ENCODE results near the gene HDAC4. TPM values are rescaled to one million over a fixed set of nuclear protein-coding genes. Genes with fewer than 3 reads are reported as not detected.

HDAC4 gene
- total RNA-seq, 1 donor from 2014 or later = 76.6 TPM

DNA sequence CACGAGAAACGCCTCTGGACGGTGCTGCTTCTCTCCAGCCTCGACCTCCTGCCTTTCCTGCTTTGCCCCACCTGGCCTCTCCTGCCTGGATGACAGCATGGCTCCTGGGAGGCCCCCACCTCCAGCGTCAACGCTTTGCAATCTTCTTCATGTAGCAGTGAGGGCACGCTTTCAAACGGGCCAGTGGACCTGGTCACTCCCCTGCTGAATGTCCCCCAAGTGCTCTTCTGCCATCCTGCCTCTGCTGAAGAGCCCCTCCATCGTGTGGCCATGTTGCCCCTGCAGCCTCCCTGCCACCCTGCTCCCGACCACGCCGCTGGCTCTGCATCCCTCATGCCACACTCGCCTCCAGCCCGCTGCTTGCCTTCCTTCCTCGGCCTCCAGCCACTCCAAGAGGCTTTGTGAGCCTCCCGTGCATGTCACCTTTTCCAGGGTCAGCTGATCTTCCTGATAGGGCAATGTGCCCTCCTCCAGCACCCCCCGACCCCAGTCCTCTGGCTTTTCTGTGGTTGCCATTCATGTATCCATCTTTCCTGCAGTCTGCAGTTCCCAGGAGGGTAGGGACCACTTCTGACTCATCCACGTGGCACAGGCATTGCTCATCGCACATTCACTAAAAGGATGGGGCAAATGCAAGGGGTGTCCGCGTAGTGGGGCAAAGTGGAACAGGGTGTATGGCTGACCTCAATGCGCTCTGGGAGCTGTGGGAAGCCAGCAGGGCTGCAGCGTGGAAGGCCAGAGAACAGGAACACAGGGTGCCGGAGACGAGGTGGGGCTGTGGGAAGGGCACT, 284.2 kb downstream of the HDAC4 start:
- no peaks in the 10 kb centered on the region for H3K27me3 ChIP-seq
- intact Hi-C loops (cut with DNase I) = no loop called here
- no peak for DNase-seq (ENCODE audit: extremely low spot score in 2 of 2)
- no peak overlapping the region for H3K4me3 ChIP-seq
- H3K27ac ChIP-seq = no peak overlapping the region
- TF ChIP-seq POLR2A (IDR thresholded peaks at IDR 0.05) (no peak), POLR2AphosphoS5 (IDR thresholded peaks at IDR 0.05; ENCODE audit: insufficient read depth in 1 of 2, low read depth in 1 of 2) (no peak)
- TF ChIP-seq, protein P1, sequence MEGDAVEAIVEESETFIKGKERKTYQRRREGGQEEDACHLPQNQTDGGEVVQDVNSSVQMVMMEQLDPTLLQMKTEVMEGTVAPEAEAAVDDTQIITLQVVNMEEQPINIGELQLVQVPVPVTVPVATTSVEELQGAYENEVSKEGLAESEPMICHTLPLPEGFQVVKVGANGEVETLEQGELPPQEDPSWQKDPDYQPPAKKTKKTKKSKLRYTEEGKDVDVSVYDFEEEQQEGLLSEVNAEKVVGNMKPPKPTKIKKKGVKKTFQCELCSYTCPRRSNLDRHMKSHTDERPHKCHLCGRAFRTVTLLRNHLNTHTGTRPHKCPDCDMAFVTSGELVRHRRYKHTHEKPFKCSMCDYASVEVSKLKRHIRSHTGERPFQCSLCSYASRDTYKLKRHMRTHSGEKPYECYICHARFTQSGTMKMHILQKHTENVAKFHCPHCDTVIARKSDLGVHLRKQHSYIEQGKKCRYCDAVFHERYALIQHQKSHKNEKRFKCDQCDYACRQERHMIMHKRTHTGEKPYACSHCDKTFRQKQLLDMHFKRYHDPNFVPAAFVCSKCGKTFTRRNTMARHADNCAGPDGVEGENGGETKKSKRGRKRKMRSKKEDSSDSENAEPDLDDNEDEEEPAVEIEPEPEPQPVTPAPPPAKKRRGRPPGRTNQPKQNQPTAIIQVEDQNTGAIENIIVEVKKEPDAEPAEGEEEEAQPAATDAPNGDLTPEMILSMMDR (IDR thresholded peaks at IDR 0.05) = no peak
- H3K4me1 ChIP-seq = peaks cover 22% of the 10 kb centered on the region
- H3K36me3 ChIP-seq = no peaks in the 10 kb centered on the region
- H3K9me3 ChIP-seq = no peaks in the 10 kb centered on the region

DNA sequence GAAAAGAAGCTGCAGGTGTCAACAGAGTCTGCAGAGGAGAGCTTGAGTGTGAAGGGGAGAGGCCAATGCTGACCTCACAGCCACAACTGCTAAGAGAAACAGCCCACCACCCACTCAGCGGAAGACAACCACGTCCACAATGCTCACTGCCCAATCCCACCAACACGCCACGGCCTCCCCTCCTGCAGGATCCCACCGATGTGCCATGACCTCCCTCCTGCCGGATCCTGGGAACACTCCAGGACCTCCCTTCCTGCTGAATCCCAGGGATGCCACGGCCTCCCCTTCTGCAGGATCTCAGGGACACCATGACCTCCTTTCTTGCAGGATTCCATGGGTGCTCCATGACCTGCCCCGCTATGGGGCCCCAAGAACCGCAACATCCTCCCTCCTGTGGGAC, 285.2 kb downstream of the HDAC4 start:
- H3K4me1 ChIP-seq = peaks cover 22% of the 10 kb centered on the region
- TF ChIP-seq POLR2A (IDR thresholded peaks at IDR 0.05) (no peak), POLR2AphosphoS5 (IDR thresholded peaks at IDR 0.05; ENCODE audit: insufficient read depth in 1 of 2, low read depth in 1 of 2) (no peak)
- TF ChIP-seq, protein P1 (IDR thresholded peaks at IDR 0.05) = no peak
- no peak overlapping the region for H3K4me3 ChIP-seq
- no peaks in the 10 kb centered on the region for H3K27me3 ChIP-seq
- no peaks in the 10 kb centered on the region for H3K9me3 ChIP-seq
- intact Hi-C loops (cut with DNase I) = no loop called here
- no peak overlapping the region for H3K27ac ChIP-seq
- no peaks in the 10 kb centered on the region for H3K36me3 ChIP-seq
- no peak for DNase-seq (ENCODE audit: extremely low spot score in 2 of 2)

DNA sequence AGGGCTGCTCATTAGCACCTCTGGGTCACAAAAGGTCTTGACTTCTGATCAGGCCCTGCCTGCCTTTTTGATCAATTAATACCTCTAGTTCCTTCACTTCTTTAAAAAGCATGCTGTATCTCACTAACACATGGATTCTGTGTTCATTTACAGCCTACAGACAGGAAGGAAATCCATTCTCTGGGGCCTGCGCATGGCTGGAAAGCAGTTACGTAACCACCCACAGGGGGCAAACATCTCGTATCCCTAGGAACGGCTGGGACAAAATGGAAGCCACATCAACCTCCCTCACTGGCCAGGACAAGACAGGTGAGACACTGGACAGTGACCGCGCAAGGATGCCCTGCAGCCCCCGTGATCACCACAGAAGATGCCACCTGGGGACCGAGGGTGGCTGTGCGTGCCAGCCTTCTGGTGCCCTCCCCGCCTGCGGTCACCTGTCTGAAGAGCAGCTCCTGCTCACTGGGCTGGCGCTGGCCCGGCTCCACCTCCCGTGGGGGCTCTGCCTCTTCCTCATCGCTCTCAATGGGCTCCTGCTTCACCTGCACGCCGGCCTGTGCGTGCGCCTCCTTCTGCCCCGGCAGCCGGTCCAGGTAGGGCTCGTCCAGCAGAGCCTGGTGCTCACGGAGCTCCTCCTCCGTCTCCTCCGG, 286.1 kb downstream of the HDAC4 start:
- no peak for TF ChIP-seq POLR2AphosphoS5 (IDR thresholded peaks at IDR 0.05; ENCODE audit: insufficient read depth in 1 of 2, low read depth in 1 of 2)
- TF ChIP-seq, protein P1 (IDR thresholded peaks at IDR 0.05) = no peak
- TF ChIP-seq POLR2A (IDR thresholded peaks at IDR 0.05) = no peak
- H3K4me3 ChIP-seq = no peak overlapping the region
- no peak for DNase-seq (ENCODE audit: extremely low spot score in 2 of 2)
- peaks cover 0 to 2% of the 10 kb centered on the region in 2 donors for H3K36me3 ChIP-seq
- H3K27ac ChIP-seq = no peak overlapping the region
- H3K4me1 ChIP-seq = peaks cover 22% of the 10 kb centered on the region
- H3K9me3 ChIP-seq = no peaks in the 10 kb centered on the region
- intact Hi-C loops (cut with DNase I) = no loop called here
- H3K27me3 ChIP-seq = no peaks in the 10 kb centered on the region

DNA sequence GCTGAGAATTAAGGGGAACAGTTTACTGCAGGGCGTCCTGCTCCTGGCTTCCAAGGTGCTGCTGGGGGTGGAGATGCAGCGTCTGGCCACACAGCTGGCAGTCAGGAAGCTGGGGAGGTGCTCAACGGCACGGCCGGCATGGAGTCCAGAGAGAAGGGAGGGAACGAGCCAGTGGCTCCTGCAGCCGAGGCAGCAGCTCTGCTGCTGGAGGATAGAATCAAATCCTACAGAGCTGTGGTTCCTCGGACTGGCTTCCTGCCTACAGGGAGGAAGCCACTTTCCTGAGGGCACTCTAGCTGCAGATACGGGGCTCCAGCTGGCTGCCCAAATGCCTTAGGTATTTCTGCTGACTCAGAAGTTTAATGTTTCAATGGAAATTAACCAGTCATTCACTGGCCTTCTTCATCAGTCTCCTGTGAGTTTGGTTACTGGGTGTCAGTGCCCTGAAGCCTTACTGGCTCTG, 286.7 kb downstream of the HDAC4 start:
- intact Hi-C loops (cut with DNase I) = no loop called here
- peaks cover 22% of the 10 kb centered on the region for H3K4me1 ChIP-seq
- TF ChIP-seq, protein P1 (IDR thresholded peaks at IDR 0.05) = no peak
- TF ChIP-seq POLR2A (IDR thresholded peaks at IDR 0.05) = no peak
- TF ChIP-seq POLR2AphosphoS5 (IDR thresholded peaks at IDR 0.05; ENCODE audit: insufficient read depth in 1 of 2, low read depth in 1 of 2) = no peak
- H3K27ac ChIP-seq = peak overlapping the region; percentile 28
- H3K36me3 ChIP-seq = peaks cover 0 to 7% of the 10 kb centered on the region in 2 donors
- no peak for DNase-seq (ENCODE audit: extremely low spot score in 2 of 2)
- H3K9me3 ChIP-seq = no peaks in the 10 kb centered on the region
- H3K4me3 ChIP-seq = no peak overlapping the region
- H3K27me3 ChIP-seq = no peaks in the 10 kb centered on the region

DNA sequence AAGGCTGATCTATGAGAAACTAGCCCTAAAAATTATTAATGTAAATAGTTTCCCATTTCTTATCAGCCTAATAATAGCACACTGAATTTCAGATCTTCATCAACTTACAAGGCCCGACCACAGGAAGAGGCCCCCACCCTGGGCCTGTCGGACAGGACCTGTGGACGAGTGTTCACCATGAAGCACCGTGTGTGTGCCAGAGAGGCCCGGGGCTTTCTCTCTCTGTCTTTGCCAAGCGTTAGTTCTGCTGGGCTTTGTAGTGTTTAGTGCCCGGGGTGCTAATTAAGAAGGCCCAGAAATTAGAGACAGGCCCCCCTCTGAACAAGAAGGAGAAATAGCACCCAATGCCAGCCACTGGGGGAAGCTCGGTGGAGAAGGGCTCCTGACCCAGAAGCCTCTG, 287.2 kb downstream of the HDAC4 start:
- TF ChIP-seq POLR2A (IDR thresholded peaks at IDR 0.05) (no peak), POLR2AphosphoS5 (IDR thresholded peaks at IDR 0.05; ENCODE audit: insufficient read depth in 1 of 2, low read depth in 1 of 2) (no peak)
- TF ChIP-seq, protein P1 (IDR thresholded peaks at IDR 0.05) = no peak
- intact Hi-C loops (cut with DNase I) = no loop called here
- no peak for DNase-seq (ENCODE audit: extremely low spot score in 2 of 2)
- H3K27ac ChIP-seq = peak overlapping the region; percentile 28
- peaks cover 22% of the 10 kb centered on the region for H3K4me1 ChIP-seq
- H3K27me3 ChIP-seq = no peaks in the 10 kb centered on the region
- H3K4me3 ChIP-seq = no peak overlapping the region
- peaks cover 0 to 11% of the 10 kb centered on the region in 2 donors for H3K36me3 ChIP-seq
- no peaks in the 10 kb centered on the region for H3K9me3 ChIP-seq
